HG02852 (cell line): ENCODE data around the gene KLHL8.
A peak's percentile ranks its signal among the peaks of the same experiment; 100 is the strongest.
"Not testable (repeated sequence)": the region's sequence is repeated elsewhere in the genome, so short reads cannot be mapped to it uniquely, and the experiment has no call there.

Experiments
- ATAC-seq: cut with Tn5 transposase; IDR thresholded peaks from one replicate; pipeline ENCODE4 v1.9.1; 2021; ENCODE audit warnings: mild to moderate bottlenecking, moderate library complexity; ENCODE audit not compliant: unreplicated experiment

Gene KLHL8

DNA sequence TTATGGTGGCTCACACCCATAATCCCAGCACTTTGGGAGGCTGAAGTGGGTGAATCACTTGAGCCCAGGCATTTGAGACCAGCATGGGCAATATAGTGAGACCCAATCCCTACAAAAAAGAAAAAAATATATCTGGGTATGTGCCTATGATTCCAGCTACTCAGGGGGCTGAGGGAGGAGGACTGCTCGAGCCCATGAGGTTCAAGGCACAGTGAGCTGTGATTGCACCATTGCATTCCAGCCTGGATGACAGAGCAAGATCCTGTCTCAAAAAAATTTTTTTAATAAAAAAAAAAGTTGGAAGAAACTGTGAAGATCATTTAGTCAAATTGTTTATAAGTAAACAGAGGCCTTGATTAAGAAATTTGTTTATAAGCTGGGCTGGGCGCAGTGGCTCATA lies 39.7 kb downstream of the KLHL8 start:
- no peak for ATAC-seq

DNA sequence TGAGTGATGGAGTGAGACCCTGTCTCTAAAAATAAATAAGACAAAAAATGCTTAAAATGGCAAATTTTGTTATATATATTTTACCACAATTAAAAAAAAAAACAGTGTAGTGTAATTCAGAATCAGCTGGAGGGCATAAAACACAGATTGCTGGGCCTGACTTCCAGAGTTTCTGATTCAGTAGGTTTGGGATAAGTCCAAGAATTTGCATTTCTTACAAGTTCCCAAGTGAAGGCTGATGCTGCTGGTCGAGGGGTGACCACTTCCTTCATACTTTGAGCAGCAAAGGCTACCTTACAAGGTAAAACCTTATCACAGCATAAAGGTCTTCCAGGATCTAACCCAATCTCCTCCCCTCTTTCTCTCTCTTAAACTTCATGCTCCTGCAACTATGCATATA lies 40.7 kb downstream of the KLHL8 start:
- ATAC-seq = no peak

DNA sequence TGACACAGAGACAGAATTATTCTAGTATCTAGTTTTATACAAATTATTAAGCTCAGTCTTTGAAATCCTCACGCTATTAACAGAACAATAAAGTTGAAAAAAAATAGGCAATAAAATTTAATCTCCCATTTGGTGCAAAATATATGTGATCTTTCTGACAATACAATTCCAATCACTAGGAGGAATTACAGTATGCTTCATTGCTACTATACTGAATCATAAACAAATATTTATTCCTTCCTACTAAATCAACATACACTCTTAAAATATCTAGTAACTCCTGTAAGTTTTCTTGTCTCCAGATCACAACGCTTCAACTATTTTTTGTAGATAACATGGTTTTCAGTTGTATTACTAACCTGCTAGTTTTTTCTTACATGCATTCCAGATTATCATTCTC lies 45.7 kb downstream of the KLHL8 start:
- ATAC-seq = no peak

DNA sequence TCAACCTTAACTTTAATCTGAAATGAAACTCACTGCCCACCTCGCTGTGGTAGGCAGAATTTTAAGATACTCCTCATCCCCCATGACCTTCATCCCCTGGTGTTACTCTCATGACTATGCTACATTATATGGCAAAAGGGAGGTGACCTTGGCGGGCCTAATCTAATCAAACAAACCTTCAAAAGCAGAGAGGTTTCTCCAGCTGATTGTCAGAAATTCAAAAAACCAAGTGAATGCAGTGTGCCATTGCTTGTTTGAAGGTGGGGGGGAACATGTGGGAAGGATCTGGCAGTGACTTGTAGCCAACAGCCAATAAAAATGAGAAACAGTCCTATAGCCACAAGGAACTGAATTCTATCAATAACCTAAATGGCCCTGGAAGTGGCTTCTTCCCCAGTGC lies 48.5 kb downstream of the KLHL8 start:
- ATAC-seq = no peak

DNA sequence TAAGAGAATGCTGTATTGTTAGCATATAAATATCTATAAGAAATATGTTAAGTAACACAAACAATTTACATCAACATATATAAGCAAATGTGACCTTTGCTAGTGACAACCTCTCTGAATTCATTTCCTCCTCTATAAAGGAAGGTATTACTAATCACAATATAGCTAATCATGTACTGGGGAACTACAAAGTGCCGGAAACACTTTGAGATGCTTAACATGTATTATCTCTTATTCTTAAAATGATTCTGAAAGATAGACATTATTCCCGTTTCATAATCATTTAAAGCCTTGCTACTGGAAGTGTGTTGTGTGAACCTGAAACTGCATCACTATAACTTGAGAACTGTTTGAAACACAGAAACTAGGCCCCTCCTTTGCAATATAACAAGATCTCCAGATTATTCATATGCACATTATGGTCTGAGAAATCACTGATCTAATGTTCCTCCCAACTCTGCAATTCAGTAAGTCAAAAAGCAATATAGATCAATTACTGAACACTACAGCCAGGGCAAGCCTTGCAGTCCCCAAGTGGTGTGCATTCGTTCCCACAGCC lies 54.0 kb downstream of the KLHL8 start:
- ATAC-seq = no peak

DNA sequence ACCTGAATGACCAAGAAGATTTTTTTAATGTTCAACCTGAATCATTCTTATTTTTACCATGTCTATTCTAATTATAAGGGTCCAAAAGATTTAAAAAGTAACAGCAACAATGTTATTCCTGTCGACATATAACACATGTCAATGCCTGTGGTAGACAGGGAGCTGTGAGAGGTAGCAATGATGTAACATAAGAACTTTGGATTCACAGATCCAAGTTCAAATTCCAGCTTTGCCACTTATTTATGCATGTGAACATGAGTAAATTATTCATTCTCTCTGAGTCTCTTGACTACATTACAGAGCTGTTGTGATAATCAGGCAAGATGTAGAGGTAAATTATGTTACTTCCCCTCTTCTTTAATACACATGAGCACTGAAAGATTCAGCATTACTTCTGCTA lies 54.5 kb downstream of the KLHL8 start:
- no peak for ATAC-seq

DNA sequence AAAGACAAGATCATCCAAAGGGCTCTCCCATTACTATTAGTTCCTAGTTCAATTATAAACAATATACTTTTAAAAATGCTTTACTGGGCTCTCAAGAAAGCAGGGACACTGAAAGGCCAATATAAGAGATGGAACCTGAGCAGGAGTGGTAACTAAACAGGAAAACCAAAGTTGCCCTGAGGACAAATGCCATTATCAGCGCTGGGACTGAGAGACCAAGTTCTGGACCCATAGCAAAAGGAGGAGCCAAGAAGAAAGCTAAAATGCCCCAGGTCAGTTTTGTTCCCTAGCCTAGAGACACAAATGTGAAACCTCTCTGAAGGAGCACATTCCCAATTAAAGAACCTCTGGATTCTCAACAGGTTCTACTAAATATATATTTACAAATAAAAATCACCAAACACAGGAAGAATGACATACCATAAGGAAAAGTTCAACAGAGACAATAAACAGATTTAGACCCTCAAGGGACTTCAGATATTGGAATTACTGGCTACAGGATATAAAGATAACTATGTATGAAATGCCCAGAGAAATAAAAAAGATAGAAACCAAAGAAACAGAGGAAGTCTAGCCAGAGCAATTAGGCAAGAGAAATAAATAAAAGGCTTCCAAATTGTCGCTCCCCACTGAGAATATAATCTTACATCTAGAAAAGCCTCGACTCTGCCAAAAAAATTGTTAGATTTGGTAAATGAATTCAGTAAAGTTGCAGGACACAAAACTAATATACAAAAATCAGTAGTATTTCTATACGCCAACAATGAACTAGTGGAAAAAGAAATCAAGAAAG lies 67.1 kb downstream of the KLHL8 start:
- no peak for ATAC-seq

DNA sequence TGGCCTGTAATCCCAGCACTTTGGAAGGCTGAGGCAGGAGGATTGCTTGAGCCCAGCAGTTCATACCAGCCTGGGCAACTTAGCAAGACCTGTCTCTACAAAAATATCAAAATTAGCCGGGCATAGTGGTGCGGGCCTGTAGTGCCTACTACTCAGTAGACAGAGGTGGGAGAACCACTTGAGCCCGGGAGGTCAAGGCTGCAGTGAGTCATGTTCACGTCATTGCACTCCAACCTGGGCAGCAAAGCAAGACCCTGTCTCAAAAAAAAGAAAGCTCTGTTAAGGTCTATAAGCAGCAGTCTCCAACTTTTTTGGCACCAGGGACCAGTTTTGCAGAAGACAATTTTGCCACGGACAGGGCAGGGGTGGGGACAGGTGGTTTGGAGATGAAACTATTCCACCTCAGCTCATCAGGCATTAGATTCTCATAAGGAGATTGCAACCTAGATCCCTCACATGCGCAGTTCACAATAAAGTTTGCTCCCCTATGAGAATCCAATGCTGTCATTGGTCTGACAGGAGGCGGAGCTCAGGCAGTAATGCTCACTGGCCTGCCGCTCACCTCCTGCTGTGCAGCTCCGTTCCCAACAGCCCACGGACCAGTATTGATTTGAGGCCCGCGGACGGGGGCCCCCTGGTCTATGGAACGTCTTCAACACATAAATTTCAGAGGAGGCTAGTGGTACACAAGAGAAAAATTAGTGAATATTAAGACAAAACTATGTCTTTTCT lies 67.9 kb downstream of the KLHL8 start:
- no peak for ATAC-seq

DNA sequence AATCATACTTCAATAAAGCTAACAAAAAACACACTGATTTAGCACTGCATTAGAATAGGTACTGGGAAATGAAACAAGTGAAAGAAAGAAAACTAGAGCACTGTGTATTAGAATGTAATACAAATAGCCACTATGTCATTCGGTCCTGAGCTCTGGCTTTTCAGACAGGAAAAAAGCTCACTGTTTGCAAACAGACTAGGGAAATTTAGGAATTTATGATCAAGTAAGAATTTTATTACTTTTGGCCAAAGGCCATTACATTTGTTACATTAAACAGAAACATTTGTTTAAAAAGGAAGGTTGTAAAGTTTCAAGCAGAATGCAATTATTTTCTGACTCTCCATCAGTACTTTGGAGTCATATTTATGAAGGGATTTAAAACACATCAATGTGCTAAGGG lies 68.7 kb downstream of the KLHL8 start:
- no peak for ATAC-seq

DNA sequence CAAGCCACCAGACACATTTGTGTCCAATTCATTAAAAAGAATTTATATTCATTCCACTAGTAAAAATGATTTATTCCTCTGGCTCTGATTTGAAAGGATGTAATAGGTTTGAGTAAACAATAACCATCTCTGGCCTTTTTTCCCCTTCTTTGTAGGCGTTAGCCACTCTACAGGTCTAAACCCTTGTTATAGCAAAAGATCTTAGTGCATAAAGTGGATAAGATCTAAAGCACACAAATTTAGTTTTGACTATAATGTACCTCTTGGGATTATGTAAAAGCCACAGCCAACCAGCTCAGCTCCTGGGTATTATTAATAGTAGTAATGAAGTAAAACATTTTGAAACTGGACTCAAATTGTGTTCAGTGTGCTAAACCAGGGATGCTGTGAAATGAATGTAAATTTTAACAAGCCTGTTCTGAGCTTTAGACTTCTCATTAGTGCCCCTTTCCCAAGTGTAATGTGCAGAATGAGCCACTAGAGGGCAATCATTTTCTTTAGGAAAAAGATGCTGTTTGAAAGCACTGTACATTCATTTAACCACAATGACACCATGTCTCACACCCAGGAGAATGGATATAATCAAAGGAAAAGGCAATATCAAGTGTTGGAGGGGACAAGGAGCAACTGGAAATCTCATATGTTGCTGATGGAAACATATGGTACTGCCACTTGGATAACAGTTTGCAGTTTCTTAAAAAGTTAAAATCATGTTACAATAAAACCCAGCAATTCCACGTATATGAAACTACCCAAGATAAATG lies 69.7 kb downstream of the KLHL8 start:
- peak; percentile 80 for ATAC-seq

DNA sequence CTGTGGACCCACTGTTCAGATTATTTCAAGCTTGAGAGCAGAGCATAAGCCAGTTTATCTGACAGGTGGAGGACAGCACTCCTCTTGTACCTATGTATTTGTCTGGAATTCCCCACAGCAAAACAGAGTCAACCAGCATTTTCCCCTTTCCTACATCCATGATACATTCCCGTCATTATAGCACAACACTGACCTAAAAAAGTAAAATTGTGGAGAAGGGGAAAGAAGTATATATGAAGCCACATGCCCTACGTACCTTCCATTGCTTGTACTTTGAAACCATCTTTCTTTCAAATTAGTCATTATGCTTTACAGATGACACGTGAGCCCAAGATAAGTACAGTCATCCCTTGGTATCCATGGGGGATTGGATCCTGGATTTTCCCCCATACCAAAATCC lies 73.3 kb downstream of the KLHL8 start:
- ATAC-seq = no peak

DNA sequence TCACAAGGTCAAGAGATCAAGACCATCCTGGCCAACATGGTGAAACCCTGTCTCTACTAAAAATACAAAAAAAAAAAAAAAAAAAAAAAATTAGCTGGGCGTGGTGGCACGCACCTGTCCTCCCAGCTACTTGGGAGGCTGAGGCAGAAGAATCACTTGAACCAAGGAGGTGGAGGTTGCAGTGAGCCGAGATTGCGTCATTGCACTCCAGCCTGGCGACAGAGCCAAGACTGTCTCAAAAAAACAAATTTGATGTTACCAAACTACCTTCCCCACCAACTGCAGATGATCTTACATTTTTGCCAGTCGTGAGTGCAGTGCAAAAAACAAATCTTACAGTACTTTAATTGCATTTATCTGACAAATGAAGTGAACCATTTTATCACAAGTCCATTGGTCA lies 74.5 kb downstream of the KLHL8 start:
- not testable (repeated sequence) for ATAC-seq

DNA sequence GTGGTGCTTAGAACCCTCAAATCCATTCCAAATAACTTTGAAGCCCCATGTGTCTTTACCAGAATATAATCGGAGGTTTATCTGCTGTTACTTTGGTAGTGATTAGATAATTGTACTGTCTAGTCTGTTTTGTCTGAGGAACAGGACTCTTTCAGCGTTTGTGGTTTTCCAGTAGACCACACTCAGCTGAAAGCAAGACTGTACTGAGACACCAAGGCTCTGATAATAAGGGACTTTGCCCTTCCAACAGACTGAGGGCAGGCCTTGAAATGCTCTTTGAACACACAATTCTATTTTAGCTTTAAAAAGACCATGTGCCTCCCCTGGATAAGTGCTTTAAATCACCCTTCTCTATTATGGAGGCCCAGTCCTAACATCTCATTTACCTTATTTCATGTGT lies 76.1 kb downstream of the KLHL8 start:
- peak; percentile 46 for ATAC-seq

DNA sequence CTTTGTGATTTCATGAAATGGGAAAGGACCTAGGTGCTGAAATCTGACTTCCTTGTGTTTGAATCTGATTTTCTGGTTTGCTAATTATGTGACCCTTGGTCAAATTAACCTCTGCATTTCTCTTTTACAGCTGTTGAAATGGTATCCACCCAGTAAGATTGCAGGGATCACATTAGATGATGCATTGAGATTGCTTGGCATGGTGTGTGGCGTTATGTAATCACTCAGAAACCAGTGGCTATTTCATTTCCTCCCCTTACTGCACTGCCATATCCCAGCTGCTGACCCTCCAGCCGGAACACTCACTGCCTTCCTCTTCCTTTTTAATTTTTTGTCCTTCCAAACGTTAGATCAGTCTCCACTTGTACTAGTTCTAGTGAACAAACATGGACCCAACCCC lies 79.0 kb downstream of the KLHL8 start:
- ATAC-seq = no peak

DNA sequence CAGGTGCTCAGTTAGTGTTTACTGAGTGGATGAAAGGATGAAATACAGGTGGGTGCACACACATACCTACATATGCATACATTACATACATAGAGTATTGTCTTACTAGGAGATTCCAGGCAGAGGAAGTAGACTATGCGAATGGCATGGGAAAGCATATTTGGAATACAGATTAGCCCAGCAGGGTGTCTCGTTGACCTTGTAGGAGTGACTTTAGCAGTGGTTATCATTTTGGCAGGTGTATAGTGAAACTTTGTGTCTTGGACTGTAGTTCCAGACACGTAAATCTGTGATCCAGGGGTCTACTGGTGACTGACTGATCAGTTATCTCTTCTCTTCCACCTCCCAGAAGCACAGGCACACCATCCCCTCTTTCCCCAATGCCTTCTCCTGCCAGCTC lies 86.3 kb downstream of the KLHL8 start:
- no peak for ATAC-seq

DNA sequence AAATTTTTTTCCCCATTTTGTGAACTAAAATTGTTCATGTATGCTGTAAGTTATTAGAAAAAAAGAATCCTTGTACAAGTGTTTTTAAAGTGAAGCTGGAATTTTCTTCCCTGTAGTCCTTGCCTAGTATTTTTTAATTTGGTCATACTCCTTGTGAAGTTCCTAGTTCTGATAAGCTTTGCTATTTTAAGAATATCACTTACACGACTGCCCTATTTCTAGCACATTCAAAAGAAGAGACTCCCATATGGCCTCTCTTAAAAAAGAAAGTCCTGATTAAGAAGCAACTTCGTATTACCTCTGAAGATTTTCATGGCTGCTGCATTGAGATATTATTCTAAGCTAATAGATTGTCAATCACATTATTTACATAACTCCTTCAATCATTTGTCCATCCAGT lies 87.2 kb downstream of the KLHL8 start:
- no peak for ATAC-seq

DNA sequence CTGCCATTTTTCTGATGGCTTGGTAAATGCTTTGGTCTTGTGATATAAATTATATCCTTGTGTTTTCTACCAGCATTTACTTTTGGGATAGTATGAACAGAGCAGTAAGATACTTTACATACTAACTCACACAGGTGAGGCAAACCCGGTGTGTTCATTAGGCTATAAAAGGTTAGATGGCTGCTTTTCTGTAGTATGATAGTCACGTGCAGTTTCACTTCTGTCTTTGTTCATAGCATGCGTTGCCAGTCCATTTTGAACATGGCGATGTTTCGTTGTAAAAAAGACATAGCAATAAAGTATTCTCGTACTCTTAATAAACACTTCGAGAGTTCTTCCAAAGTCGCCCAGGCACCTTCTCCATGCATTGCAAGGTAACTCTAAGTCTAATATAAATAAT lies 88.4 kb downstream of the KLHL8 start:
- no peak for ATAC-seq

DNA sequence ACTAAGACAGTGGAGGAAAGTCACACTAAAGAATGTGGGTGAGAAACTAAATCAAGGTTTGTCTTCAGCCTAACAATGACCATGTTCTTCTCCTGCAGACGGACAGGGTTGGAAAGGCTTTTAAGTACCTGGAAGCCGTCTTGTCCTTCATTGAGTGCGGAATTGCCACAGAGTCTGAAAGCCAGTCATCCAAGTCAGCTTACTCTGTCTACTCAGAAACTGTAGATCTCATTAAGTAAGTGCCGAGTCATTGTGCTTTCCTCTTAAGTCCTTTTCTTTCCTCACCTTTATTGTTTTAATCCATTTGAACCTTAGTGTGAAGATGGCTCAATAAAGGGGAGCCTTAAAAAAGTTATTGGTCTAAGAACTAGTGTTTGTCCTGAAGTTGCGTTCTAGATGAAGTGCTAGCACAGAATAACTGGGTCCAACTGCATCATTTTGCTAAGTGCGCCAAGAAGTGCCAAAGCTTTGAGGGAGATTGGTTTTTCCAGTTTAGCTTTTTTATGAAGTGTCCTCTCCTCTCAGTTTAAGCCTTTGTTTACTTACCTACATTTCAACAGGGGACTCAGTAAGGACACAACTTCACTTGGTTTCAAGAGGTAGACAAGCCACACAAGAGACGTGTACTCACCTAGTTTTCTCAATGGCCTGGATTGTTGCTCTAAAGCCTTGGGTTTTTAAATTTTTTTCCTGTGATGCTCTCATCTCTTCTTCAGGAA lies 89.3 kb downstream of the KLHL8 start:
- no peak for ATAC-seq

DNA sequence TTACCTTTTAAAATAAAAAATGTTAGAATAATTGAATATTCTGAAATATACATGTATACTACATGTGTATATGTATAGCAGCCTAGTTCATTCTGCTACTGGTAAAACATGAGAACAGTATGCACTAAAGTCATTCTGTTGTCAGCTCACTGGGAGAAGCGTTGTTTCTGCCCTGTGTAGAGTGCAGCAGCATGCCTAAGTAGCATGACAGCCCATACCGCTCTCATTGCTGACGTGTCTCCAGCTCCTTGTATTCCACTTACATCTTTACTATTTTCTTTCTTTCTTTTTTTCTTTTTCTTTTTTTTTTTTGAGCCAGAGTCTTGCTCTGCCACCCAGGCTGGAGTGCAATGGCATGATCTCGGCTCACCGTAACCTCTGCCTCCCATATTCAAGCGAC lies 90.7 kb downstream of the KLHL8 start:
- ATAC-seq = no peak

DNA sequence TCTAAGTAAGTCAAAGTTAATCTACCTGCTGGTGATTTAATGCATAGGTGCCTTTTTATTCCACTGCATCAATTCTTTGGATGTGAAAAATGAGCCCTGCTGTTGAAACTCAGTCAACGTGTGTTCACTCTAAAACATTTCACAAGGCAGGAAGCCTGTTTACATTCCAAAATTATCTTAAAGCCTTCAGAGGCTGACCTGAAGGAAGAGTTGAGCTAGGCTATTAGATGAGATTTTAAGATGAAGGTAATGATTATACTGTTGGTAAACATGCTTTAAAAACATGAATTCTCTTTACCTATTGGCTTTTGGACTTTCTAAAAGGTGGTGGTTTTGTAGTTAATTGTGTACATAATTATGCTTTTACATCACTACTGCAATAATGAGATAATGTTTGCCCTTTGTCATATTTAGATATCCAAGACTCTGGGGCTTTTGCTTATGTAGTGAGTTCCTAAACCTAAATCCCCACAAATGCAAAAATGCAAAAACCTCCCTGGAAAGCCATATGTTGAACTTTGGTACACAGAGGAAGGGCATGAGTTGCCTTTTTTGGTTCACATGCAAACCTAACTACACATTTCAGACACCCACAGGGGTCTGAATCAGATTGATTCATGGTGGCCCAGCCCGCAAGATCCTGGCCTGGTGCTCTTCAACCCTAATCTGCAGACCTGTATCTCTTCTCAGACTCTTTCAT lies 92.3 kb downstream of the KLHL8 start:
- ATAC-seq = no peak
